HG02981 (cell line): ENCODE results near the gene HCST.
"Not testable (repeated sequence)": the region's sequence is repeated elsewhere in the genome, so short reads cannot be mapped to it uniquely, and the experiment has no call there.

ENCODE experiments used
- ATAC-seq: cut with Tn5 transposase; IDR thresholded peaks from one replicate; pipeline ENCODE4 v1.9.1; 2021; ENCODE audit warnings: mild to moderate bottlenecking, moderate library complexity; ENCODE audit not compliant: unreplicated experiment

HCST gene

GRCh38 chr19:35879068-35879467, 23.3 kb upstream of the HCST start:
- ATAC-seq = no peak

DNA sequence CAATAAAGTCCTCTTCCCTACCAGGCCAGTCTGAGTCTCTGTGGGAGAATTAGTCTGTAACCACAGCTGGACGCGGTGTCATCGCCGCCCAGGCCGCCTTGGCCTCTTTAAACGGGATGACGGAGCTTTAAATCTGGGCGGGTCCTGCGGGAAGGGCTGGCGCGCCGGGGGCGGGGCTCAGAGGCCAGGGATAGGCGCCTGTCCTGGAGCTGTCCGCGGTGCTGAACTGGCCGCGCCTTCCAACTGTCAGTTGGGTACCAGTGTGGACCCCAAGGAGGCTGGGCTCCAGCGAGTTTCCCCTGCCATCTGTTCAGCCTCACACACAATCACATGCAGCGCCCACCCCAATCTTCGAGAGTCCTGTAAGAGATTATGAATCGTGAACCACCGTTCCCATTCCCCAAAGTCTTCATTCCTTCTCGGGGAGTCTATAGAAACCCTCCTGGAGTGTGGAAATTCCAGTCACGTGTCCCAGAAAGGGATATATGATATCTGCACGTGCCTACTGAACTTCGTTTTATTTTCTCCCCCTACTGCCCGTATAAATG, 22.5 kb upstream of the HCST start:
- no peak for ATAC-seq

DNA sequence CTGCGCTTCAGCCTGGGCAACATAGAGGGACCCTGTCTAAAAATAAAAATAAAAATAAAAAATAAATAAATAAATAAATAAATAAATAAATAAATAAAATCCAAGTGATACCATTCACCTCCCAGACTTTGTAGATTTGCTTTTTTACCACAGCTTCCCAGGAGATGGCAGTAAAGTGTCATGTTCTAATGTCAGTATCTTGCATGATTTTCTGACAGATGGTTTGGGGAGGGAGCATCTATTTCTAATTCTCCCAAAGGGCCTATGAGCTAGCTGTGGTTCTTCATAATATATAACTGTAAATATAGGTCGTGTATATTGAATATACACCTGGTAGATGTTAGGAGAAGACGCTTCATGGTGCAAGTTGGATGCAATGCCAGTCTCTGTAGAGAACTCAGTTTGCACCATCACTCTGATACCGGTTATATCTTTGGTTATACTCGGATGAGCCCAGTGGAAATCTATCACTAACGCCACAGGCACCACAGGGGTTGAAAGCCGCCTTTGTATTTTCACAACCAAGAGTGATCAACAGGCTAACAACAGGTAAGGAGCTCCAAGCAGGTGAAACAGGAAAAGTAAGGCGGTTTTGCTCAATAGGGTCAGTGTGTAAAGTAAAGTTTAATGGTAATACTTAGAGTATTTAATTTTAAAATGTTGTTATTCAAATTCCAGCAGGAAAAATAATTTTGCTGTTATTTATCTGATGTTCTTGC, 20.1 kb upstream of the HCST start:
- ATAC-seq = no peak

- ATAC-seq = no peak
These were observed 18.4 kb upstream of the HCST start for GRCh38 chr19:35883882-35884281.

DNA sequence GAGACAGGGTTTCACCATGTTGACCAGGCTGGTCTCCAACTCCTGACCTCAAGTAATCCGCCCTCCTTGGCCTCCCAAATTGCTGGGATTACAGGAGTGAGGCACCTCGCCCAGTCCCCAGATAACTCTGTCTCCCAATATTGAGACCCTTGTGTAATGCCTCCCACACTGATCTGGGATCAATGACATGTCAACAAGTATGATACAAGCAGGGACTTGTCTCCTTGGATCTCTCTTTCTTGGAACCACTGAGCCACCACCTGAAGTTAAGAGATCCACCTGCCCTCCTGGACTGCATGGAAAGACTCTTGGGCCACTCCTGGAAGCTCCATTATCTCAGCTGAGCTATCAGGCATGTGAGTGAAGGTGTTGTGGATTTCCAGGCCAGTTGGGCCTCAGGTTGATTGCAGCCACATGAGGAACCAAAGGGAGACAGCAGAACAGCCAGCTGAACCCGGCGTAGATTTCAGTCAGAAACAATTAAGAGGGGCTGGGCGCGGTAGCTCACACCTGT, 17.0 kb upstream of the HCST start:
- ATAC-seq = no peak

GRCh38 chr19:35885904-35886303, 16.4 kb upstream of the HCST start:
- ATAC-seq = no peak

DNA sequence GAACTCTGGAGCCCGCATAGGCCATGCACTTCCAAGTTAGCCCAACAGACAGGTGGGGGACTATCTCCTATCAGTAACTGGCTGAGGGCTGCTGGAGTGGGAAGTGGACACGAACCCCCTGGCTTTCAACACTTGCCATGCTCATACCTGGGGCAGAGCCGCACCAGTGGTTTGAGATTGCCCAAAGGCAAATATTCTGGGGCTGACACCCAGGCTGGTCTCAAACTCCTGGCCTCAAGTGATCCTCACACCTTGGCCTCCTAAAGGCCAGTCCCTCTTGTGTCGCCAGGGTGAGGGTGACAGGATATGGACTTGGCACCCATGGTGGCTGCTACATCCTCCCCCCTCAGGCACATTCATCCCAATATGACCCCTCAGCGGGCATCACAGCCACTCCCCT, 15.1 kb upstream of the HCST start:
- no peak for ATAC-seq

- ATAC-seq = no peak
These were observed 13.9 kb upstream of the HCST start for GRCh38 chr19:35888398-35888797.

- ATAC-seq = no peak
These were observed 12.8 kb upstream of the HCST start for GRCh38 chr19:35889370-35890112.

DNA sequence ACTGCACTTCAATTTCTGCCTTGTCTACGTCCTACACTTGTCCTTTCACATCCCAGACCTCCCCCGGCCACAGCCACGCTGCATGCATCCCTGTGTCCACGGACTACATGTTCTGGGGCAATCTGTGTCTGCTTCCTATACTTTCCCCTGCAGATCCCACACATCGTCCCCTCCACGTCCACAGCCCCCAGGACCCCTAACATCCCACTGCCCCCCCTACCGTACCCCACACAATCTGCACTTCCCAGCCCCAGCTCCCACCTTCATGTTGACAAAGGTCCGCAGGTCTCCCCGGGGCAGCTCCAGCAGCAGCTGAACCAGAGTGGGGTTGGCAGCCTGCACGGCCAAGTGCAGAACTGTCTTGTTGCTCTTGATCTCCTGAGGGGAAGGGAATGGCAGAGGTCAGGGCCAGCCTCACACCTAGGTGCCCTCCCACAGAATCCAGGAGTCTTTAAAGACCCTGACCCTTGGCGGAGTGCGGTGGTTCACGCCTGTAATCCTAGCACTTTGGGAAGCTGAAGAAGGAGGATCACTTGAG, 12.1 kb upstream of the HCST start:
- no peak for ATAC-seq

DNA sequence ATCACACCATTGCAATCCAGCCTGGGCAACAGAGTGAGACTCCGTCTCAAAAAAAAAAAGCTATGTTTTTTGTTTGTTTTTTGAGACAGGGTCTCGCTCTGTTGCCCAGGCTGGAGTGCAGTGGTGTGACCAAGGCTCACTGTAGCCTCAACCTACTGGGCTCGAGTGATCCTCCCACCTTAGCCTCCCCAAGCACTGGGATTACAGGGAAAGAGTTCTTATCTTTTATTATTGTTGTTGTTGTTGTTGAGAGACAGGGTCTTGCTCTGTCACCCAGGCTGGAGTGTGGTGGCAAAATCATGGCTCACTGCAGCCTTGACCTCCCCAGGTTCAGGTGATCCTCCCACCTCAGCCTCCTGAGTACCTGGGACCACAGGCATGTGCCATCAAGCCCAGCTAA, 10.5 kb upstream of the HCST start:
- ATAC-seq = not testable (repeated sequence)

GRCh38 chr19:35894342-35894741, 8.0 kb upstream of the HCST start:
- ATAC-seq = no peak

DNA sequence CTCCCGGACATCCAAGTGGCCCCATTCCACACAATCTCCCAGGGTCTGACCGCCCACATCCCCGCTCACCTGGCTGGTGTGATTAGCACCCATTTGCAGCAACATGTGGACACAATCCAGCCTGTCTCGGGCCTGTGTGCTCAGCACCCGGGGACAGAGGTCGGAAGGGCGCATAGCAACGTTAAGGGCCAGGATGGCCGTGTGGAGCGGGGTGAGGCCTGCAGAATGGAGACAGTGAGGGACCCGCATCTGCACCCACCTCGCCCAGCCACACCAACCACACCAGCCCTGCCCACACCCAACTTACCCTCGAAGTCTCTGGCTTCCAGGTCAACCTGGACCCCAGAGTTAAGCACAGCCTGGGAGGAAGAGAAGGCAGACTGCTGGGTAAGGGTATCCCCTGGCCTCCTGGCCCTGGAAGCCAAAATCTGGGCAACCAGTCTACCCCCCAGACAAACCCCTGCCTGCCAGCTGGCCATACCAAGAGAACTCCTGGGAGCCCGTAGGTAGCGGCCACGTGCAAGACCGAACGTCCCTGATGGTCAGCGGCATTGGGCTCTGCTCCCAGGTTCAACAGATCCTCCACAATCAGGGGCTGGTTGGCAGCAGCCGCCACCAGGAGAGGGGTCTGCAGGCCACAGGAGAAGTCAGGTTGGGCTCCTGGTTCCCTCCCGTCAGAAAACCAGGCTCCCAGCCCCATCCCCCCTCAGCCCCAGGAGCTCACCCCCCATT, 6.3 kb upstream of the HCST start:
- ATAC-seq = no peak

GRCh38 chr19:35896643-35897040, 5.7 kb upstream of the HCST start:
- no peak for ATAC-seq

GRCh38 chr19:35897706-35898451, 4.5 kb upstream of the HCST start:
- no peak for ATAC-seq

- no peak for ATAC-seq
These were observed 3.9 kb upstream of the HCST start for GRCh38 chr19:35898499-35898809.

DNA sequence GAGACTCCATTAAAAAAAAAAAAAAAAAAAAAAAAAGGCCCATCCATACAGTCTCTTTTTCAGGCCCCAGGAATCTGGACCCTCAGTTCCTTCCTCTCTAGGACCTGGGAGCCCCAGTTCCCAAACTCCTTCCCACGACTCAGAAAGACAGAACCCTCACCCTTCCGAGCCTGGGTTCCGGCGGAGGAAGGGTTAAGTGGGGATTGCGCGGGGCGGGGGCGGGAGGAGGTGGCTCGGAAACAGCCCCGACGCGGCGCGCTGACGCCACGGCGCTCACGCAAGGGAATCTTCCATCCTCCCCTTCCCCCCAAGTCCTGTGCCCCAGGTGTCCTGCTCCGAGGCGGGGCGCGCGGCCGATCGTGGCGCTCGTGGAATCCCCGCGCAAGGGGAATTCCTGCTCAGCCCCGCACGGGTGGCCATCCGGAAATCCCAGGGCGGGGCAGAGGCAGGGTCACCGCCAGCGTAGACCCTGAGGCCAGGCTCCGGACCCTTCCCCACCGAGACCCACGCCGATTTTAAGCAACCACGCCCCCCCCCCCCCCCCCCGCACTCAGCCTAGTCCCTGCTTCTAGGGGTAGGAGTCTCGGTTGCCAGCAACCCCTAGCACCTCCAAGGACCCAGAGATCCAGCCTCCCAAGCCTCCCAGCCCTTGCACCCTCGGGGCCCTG, 2.6 kb upstream of the HCST start:
- peak; percentile 38 for ATAC-seq

- no peak for ATAC-seq
These were observed 1.2 kb upstream of the HCST start for GRCh38 chr19:35901055-35901644.

GRCh38 chr19:35902870-35903475, 644 bp downstream of the HCST start:
- ATAC-seq = no peak
